Activated CD8-positive, alpha-beta memory T cell treated with anti-CD3 and anti-CD28 coated beads, Interleukin-2, amount 50 U/mL, for 4 hours (primary cell): ENCODE data around the gene DIP2C.
"Not testable (repeated sequence)": the region's sequence is repeated elsewhere in the genome, so short reads cannot be mapped to it uniquely, and the experiment has no call there.

Source experiments
- DNase-seq: peaks from one replicate; pipeline ENCODE4 v3.0.0-alpha.2; 2020

The DIP2C gene

GRCh38 chr10:590721-591120, 98.7 kb downstream of the DIP2C start:
- DNase-seq = no peak

DNA sequence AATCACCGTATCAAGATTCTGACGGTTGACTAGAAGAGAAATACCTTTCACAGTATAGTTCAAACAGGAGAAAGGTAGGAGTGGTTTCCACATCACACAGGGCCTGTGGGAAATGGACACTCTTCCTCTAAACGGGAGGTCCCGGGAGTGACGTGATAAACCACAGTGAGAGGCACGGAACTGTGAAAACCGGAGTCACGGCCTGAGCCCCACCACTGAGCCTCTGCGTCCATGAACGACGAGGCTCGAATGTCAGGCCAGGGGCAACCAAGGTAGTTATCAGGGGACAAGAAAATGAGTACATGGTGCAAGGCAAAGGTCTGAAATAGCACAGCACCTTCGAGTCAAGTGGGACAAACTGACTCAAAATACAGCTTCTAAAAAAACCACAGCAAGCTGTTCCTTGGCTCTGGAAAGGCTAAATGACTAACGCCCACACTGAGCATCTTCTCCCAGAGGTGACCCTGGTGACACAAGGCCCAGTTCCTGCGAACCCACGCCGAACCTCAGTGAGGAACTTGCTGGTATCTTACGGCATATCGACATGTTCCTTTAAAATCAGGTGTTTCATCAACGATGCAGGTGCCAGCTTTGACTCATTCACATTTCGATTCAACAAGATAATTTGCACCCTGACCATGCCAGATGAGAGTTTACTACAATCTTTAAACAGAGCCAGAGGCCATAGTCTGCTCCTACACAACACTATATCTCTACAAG, 99.3 kb downstream of the DIP2C start:
- DNase-seq = no peak

GRCh38 chr10:588246-589165, 101.0 kb downstream of the DIP2C start:
- no peak for DNase-seq

DNA sequence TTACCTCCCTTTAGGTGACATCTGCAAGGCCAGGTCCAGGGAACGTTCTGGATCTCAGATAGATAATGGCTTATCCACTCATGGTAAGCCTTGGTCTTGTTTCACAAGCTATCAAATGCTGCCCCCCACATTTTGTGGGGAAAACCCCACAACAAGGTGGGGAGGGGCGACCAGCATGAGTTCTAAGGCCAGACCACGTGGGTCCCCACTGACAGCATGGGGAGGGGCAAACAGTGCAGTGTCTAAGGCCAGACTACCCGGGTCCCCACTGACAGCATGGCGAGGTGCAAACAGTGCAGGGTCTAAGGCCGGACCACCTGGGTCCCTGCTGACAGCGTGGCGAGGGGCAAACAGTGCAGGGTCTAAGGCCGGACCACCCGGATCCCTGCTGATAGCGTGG, 102.8 kb downstream of the DIP2C start:
- no peak for DNase-seq

GRCh38 chr10:586151-586550, 103.3 kb downstream of the DIP2C start:
- no peak for DNase-seq

DNA sequence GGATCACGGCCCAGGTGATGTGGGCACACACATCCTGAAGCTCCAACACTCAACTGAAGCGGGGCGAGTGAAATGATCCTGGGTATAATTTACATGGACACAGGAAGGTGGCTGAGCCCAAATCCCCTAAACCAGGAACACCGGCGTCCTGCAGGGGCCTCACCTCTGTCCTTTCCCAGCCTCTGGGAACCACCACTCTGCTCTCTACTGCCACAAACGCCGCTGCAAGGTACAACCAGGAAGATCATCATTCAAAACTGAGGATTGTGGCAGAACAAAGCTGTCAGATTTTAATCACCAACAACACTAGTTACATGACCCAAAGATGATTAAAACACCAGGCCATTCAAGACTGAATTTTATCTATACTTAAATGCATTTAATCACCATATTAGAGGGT, 104.0 kb downstream of the DIP2C start:
- no peak for DNase-seq

- DNase-seq = not testable (repeated sequence)
Observed at GRCh38 chr10:584497-585290, 104.8 kb downstream of the DIP2C start.

DNA sequence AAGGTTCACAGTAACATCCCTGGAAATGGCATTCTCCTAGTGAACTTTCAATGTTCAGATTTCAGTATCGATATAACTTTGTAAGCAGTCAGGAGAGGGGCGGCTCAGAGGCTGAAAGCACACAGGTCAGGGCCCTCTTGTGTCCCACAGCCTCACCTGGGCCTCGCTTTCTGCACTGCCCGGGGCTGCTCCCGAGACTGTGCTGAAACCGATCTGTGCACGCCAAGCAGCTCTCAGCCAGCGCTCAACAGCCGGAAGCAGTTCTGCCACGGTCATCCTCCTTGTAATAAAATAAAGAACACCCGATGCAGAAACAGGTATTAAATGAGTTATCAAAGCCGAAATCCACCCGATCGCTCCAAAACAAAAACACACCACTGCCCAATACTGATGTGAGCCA, 106.0 kb downstream of the DIP2C start:
- no peak for DNase-seq

GRCh38 chr10:581776-582330, 107.6 kb downstream of the DIP2C start:
- no peak for DNase-seq

DNA sequence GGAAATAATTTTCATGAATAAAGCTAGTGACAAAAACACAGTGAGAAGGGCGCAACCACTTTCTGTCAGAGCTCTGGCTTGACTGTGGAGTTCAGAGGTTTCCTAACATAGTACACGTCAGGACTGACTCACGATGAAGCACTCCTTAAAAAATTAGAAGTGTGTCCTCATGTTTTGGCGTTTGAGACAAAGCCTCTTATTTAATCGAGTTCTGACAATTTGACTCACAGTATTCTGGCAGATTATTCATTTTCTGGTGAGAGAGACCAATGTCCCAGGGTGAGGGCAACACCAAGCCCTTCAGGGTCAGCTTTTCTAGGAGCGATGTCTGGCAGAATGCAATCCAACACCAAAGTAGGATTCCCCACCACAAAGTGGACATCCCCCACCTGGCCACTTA, 108.7 kb downstream of the DIP2C start:
- no peak for DNase-seq

DNA sequence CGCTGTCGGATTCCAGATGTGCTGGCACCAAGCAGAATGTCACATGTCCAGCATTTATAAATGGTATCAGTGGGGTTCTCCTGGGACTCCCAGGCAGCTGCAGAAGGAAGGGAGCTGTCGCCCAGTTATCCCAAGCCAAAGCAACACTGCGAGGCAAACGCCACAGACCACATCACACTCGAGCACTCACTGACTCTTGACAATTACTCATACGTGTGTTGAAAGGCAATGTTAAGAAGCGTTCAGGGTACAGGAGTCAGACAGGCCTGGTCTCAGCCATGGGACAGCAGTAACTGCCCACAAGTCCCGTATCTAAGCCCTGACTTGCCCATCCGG, 113.4 kb downstream of the DIP2C start:
- DNase-seq = no peak

DNA sequence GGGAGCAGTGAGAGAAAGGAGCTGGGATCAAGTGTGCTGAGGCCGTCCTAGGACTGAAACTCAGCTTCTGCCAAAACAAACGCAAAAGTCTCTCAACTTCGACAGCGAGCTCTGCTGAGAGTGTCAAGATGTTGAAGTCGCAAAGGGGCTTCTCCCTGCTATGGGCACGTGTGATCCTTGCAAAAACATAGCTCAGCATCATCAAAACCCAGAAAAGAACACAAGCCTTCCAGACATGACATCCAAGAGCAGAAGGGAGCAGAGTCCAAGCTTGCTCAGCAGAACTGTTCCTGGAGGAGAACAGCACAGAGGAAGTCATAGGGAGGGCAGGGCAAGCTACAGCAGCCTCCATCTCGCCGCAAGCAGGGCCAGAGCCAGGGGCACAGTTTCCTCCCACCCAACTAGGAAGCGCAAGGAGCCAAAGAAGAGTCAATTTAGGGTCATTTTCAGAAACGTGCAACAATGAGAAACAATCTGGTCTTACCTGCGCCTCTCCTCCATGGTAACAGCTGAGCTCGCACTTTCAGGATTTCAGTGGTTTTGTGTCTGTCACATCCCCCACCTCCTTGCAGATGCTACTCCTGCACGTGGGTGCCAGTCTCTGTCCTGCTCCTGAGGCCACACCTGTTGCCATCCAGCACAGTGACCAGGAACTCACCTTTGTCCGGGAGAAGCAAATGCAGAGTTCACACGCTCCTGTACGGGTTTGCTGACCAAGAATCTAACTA, 113.9 kb downstream of the DIP2C start:
- DNase-seq = no peak

DNA sequence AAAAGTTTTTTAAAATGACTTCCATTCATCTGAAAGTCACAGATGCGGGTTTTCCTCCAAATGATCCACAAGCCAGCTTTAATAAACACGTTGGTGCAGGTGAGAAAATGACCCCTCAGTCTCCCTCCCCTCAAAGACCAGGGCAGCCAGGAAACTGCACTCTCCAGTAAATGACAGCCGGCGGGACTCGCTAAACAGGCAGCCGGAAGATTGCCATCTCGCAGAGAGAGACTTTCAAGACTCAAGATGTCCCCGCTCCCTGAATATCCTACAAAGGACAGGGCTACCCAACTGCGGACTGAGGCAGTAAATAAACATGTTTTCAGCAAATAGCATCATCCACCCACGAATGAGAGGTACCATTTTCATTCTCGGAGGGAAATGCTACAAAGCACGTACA, 116.8 kb downstream of the DIP2C start:
- DNase-seq = no peak

GRCh38 chr10:571688-572451, 117.6 kb downstream of the DIP2C start:
- DNase-seq = no peak

DNA sequence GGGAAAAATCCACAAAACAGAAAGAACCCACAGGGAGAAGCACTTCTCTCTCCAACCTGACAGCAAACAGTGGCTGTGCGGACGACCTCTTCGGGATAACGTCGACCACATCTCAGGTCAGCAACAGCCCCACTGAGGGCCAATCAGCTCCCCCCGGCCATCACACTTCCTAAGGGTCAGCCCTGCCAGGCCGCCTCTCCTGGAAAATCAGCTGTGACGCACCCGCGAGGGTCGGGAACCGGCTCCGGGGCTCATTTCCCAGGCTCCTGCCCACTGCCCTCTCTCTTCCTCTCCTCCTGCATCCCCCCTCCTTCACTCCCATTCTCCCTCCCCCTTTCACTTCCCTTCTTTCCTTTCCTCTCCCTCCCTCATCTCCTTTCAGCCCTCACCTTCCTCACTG, 118.3 kb downstream of the DIP2C start:
- no peak for DNase-seq

DNA sequence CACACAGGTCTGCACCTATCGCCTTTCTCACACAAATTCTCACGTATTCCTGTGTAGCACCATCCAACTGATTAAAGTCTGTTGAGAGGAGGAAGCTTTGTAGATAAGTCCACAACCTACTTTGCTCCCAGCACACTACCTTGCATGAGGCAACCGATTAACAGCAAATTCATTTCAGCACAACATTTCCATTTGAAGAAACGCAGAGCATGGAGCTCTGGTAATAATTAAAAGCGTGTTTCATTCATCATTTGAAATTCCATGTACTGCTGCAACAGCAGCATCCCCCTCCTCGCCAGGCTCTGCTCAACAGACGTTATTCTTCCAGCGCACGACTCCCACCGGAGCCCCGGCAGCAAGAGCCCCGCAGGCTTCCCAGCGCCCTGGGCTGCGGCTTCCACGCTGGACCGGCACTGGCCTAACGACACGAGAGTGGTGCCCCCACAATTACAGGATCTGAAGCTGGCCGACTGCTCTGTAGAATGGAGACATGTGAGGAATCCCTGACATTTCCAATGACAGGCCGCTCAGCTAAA, 118.8 kb downstream of the DIP2C start:
- DNase-seq = no peak

DNA sequence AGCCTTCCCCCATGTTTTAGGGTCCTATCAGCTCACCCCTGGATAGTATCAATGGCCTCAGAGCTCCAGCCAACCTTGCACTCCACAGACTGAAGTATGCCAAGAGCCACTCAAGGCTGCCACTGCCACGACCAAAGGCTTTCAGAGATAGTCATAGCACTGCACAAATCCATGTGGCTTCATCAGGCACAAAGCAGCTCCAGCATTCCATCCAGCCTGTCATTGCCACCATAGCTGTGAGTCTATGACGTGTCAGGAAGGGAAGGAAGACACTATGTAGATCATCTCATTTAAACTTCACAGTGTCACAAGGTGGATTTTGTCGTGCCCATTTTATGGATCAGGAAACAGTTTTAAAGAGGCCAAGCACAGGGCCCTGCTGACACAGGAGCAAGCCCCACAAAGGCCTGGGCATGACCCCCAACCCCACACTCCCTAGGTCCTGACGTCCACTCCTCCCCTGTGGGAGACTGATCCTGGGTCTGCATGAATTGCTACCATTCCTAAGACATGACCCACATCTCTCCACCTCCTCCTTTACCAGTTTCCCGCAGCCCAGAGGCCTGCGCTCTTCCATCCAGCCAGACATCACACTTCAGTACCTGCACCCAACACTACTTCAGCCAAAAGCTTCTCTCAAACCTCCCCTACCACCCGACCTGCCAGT, 119.4 kb downstream of the DIP2C start:
- no peak for DNase-seq

DNA sequence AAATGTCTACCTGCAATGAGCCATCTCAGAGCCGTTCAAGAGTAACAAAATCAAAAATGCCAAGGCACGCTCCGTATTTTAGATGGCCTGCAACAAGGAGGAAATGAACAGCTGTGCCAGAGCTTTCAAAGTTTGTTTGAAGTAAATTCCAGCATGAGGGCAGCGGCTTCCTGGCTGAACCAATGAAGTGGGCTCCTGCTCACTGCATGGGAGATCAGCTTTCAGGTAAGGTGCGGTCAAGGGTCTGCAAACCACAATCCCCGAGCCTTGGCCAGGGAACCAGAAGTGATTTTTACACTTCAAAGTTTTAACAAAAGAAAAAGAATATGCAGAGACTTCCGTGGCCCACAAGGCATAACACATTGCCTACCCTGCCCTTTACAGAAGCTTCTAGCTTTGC, 120.6 kb downstream of the DIP2C start:
- DNase-seq = no peak

DNA sequence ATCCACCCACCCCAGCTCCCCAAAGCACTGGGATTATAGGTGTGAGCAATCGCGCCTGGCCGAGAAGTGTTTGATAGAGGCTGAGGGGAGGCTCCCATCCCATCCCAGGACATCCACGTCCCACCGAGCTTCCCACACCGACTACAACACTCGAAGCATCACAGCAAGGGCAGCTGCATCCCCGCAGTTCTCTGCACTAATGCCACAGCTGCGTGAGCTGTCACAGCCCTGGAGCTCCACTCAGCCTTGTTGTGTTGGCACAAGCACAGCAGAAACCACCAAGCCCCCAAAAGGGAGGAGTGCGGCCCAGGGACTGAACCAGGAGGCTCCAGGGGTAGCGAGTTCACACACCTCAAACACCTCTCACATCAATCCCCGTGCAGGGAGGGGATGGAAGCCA, 121.6 kb downstream of the DIP2C start:
- no peak for DNase-seq

DNA sequence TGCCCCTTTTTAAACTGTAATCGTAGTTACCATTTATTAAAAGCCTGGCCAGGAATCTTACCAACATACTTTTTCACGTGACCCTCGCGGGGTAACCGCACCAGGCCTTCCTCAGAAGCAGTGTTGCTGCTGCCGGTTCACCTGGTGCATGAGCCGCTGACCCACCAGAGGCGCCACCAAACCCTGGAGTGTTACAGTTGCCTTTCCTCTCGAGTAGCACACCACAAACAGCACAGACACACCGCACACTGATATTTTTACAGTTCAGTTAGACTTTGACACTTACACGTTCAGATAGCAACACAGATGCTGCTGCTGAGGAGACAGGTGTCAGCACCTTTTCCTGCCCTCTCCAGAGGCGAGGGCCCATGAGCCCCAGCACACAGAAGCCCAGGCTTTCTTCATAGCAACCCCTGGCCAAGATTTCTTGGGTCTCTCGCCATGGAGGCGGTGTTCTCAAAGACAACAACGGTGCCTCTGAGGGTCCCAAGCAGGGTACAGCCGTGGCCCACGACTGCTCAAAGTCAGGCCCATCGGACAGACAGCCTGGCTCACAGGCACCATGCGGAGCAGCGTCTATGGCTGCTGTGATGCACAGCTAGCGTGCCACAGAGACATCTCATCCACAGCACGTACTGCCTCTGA, 123.1 kb downstream of the DIP2C start:
- DNase-seq = no peak
